OCI-LY3 (cell line): Measurements from ENCODE around the gene UBE2B.

Source experiments
- EZH2phosphoT487 ChIP-seq: fragments of 200-600 bp; shearing (Covaris generic); IDR thresholded peaks from 2 replicates; pipeline ENCODE4 v1.6.1; 2018; ENCODE audit warnings: antibody characterized with exemption, mixed run types, low read depth
- TF ChIP-seq, protein P1 (sequence below): fragments of 200-600, 300-600 bp; sonication (generic); IDR thresholded peaks from 2 replicates; pipeline ENCODE4 v1.5.1; 2014; ENCODE audit warnings: antibody characterized with exemption, low read length, low read depth

DNA sequence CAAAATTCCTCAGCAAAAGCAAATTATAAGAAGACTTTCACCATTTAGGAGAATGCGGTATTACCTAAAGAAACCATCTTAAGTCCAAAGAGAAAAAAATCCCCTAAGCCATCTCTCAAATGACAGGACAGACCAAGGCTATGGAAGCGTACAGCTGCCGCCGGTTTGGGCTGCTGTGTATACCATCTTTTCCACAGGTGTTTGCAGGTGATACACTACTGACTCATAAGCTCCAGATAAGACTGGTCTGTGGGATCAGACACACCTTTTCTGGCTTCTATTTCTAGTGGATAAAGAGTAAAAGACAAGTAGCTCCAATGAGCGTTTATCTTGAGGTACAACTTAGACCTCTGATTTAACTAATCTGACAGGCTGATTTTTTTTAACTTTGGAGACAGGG is 32.6 kb downstream of the UBE2B start:
- TF ChIP-seq, protein P1, sequence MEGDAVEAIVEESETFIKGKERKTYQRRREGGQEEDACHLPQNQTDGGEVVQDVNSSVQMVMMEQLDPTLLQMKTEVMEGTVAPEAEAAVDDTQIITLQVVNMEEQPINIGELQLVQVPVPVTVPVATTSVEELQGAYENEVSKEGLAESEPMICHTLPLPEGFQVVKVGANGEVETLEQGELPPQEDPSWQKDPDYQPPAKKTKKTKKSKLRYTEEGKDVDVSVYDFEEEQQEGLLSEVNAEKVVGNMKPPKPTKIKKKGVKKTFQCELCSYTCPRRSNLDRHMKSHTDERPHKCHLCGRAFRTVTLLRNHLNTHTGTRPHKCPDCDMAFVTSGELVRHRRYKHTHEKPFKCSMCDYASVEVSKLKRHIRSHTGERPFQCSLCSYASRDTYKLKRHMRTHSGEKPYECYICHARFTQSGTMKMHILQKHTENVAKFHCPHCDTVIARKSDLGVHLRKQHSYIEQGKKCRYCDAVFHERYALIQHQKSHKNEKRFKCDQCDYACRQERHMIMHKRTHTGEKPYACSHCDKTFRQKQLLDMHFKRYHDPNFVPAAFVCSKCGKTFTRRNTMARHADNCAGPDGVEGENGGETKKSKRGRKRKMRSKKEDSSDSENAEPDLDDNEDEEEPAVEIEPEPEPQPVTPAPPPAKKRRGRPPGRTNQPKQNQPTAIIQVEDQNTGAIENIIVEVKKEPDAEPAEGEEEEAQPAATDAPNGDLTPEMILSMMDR = no peak
- no peak for TF ChIP-seq EZH2phosphoT487
